GM18951 (cell line): ENCODE results near the gene PLD1.

Experiments
- POLR2A ChIP-seq: IDR thresholded peaks from 4 replicates; pipeline ENCODE4 v1.6.1; 2011; ENCODE audit warnings: mild to moderate bottlenecking; ENCODE audit not compliant: insufficient read length, insufficient read depth; ENCODE audit errors: extremely low read depth
- in situ Hi-C: fragments of 300-500 bp; cut with MboI; formaldehyde crosslinking; loops from one replicate; pipeline ENCODE4 v1.12.0; 2022; ENCODE audit warnings: low sequenced_read_pairs, mixed read lengths, inconsistent platforms; ENCODE audit not compliant: unreplicated experiment

PLD1 gene

DNA sequence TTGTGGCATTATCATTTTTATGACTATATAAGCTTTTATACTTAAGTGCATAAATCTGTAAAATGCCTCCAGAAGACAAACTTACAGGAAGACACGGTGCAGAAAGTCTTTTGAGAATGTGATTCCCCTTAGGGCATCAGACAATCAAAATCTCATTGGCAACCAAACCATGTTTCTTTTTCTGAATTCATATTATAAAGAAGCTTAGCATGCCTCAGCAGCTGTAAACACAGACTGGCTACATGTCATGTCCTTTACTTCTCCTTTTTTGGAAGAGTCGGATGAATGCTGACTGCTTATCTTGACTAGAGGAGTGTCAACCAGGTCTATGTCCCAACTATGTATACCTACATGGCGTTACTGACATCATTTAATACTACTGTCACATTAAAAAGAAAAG is 150.1 kb downstream of the PLD1 start:
- in situ Hi-C loops: no loop called here
- no peak for TF ChIP-seq POLR2A

DNA sequence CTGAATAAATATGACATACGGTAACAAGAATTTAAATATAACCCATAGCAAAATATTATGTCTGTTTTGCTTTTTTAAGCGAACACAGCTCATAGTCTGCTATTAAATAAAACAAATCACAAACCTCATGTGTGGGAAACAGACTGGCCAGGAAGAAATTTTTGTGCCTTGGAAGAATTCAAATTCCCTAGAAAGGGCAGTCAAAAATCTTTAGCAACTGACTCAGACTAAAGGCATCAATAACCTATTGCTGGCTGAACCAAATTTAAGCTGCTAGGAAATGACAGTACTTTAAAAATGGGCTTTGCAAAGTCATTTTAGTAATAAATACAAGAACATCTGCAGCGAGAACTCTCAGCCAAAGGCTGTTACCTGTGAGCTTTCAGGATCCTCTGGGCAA is 151.4 kb downstream of the PLD1 start:
- in situ Hi-C loops: no loop called here
- no peak for TF ChIP-seq POLR2A

DNA sequence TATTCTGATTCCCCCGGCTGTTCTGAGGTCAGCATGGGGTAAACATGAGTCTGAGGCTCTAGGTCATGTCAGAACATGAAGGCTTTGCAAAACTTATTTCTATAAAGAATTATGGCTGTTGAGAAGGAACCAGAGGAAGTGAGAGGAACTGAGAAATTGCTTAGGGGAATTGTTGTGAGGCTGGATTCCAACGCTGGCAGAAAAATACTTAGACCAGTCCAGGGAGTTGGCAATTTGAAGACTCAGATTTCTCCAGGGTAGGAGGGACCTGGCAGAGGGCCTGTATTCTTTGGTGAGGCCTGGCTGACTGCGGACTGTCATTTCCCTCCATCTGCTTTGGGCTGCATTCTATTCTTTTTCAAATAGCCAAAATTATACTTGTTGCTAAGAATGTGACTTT is 155.5 kb downstream of the PLD1 start:
- TF ChIP-seq POLR2A: no peak
- in situ Hi-C loops: no loop called here

DNA sequence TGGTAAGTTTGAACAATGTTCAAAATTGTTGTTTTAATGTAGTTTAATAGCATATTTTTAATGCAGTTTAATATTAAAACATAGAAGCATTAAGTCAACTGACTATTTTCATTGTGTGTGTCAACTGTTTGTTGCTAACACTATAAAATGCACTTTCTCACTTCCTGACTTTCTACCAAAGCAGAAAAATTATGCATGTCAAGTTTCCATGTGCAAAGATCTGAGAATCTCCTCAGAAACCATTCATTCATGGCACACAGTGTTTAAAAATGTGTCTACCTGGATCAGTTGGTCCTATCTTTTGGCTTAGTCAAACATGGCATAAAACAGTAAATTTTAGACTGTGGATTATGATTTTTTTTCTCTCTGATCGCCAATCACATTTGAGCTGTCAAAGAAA is 156.0 kb downstream of the PLD1 start:
- TF ChIP-seq POLR2A: no peak
- in situ Hi-C loops: no loop called here

DNA sequence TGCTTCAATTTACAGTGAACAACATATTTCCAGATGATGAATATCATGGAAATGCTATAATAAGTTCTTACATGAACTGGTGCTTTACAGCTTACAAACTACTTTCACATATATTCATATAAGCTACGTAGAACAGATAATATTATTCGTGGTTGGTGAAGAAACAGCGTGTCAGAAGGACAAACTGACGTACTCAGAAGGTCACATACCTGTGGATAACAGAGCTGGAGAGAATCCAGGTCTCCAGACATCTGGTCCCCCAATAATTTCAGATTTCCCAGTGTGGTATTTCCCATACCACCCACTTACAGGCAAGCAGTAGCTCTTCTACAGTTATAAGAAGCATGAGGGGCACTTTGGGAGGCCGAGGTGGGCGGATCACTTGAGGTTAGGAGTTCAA is 156.6 kb downstream of the PLD1 start:
- in situ Hi-C loops: no loop called here
- TF ChIP-seq POLR2A: no peak

DNA sequence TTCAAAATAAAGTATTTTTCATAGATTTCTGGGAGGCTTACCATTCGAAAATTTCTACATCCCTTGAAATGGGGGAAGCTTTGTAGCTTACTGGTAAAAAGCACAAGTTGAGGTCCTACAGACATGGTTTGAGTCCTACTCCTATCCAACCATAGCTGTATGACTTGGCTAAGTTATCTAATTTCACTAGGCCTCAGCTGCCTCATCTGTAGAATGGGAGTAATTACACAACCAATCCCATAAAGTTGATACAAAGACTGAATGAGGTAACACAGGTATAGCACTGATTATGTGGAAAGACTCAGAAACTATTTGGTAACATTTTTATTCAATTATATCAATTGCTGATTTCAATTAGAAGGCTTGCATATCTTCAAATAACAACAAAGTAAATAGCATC is 157.4 kb downstream of the PLD1 start:
- no peak for TF ChIP-seq POLR2A
- in situ Hi-C loops: no loop called here

DNA sequence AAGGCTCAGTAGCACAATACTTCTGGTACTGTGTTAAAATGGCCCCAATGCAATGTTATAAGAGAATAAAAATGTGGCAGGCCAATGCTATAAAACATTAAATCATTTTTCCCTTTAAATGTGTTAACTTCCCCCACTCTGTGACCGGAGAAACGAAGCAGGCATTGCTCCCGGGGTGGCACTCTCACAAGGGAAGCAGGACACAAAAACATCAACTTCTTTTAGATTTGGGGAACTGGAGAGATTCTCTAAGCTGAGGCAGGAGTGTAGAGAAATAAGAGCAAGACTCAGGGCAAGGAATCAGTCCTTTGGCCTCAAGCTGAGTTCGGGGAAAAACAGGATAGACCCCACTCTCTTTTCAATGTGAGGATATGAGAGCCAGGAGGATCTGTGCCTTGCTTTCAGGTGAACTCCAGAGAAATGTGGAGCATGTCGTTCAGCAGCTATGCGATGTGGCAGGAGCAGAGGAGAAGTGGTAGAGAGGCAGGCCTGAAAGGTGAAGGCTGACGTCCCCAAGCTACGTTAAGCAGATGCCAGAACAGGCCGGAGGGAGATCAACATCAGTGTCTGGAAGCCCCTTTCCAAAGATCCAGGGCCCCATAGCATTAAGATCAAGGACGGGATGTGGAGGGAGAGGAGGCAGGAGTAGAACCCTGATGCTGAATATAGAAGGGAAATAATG is 160.2 kb downstream of the PLD1 start:
- in situ Hi-C loops: loop anchor here (10.0 kb wide), 1 partner anchor 125 kb away; no protein-coding TSS in a partner anchor
- no peak for TF ChIP-seq POLR2A

DNA sequence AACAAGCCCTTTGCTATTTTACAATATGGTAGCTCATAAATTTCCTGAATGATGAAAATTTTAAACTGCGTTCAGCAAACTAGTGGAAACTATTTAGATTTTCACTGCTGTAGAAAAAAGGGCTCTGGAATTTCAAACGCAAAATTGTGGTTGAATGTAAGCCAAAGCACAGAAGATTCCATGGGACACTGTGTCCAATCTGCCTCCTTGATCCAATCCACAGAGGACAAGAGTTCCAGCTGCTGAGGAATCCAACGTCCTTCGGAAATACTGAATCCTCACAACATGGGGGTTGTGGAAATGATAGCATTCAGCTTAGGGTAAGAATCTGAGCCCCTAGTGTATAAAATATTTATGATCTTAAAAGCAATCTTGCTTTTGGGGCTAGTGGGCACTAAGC is 161.0 kb downstream of the PLD1 start:
- in situ Hi-C loops: loop anchor here (10.0 kb wide), 1 partner anchor 126 kb away; no protein-coding TSS in a partner anchor
- no peak for TF ChIP-seq POLR2A

DNA sequence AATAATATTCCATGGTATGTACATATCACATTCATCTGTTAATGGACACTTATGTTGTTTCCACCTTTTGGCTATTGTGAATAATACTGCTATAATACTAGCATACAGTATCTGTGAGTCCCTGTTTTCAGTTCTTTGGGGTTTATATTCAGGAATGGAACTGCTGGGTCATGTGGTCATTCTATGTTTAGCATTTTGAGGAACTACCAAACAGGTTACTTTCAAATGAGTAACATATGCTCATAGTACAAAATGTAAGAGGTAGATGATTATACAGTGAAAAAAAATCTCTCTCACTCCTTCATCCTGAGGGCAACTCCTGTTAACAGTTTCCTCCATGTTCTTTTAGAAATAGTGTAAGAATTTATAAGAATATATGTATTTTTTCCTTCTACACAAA is 162.2 kb downstream of the PLD1 start:
- in situ Hi-C loops: loop anchor here (10.0 kb wide), 1 partner anchor 127 kb away; no protein-coding TSS in a partner anchor

DNA sequence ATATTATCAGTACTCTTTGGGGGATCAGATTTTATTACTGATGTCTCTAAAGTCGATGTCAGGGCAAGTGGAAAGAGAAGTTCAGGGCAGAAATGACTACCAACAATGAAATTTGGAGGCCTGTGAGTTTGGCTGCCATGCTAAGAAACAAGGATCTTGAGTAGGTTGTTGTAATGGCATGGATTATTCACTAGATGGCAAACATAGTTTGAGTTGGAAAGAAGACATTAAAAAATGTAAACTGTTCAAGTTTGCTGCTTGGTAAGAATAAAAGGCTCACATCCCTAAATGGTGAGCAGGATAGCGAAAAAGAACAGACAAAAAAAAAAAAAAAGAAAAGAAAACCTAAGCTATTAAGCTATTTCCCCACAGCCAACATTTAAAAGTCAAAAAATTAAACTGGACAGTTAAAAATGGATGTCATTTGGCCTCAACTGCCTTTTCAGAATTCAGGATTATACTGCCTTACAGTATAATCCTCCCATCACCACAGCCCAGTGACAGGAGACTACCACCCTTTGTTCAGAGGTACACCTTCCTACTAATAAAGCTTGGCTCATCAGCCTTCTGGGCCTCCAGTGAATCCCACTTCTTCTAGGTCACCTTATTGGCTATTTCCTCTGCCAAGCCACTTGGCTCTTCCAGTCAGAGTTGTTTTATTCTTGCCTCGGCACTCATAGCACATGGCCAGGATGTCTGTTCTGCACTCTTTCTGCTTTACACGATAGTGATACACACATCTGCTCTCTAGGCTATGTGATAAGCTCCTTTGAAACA is 163.7 kb downstream of the PLD1 start:
- no peak for TF ChIP-seq POLR2A
- in situ Hi-C loops: loop anchor here (10.0 kb wide), 1 partner anchor 128 kb away; no protein-coding TSS in a partner anchor

More for the DNA sequence above, 162.2 kb downstream of the PLD1 start:
- TF ChIP-seq POLR2A: no peak

DNA sequence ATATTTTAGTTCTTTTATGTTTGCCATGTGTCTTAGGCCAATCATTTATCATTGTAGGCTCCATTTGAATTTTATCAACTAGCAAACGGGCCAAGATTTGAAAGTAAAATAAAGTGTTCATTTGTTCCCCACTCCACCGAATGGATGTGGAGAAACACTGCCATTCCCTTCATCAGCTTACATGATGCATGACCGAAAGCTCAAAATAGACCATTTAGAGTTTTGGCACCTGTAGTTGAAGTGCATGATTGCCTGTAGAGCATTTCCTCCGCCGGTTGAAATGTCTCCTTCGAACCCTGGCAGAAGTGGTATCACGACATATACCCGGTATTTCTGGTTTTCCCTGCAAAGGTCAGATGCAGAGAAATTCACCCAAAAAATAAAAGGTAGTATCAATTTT is 165.6 kb downstream of the PLD1 start:
- no peak for TF ChIP-seq POLR2A
- in situ Hi-C loops: loop anchor here (10.0 kb wide), 1 partner anchor 130 kb away; no protein-coding TSS in a partner anchor

DNA sequence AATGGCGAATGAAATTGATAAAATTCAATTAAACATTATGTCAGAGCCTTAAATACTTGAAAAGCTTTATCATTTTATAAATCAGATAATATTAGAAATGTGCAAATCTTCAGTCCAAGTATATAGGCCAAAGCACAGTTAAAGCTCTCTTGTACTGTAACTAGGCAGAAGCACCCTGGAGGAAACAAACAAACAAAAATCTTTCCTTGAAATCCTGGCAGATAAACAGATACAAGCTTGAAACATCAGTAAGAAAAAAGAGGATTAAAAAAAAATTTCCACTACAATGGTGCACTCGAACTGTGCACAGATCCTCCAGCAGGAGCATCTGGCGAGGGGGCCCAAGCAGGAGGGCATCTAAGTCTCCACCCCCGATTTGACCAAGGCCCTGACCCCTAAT is 166.6 kb downstream of the PLD1 start:
- in situ Hi-C loops: loop anchor here (10.0 kb wide), 1 partner anchor 131 kb away; no protein-coding TSS in a partner anchor
- TF ChIP-seq POLR2A: no peak

DNA sequence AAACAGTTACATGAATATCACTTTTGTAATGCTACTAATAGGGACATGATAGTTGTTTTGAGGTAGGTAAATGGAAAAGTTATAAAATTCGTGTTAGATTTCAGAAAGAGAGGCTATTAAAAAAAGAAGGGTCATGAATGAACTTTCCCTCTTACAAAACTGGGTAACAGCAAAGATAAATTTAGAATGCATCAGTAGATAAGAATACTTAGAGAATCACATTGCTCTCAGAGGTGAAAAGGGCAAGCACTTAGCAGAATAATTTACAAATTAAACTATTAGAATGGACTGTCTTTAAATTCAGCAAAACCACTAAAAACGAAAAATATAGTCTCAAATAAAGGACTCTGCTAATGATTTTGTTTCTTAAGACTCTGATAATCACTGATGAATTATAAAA is 167.2 kb downstream of the PLD1 start:
- in situ Hi-C loops: loop anchor here (10.0 kb wide), 1 partner anchor 132 kb away; no protein-coding TSS in a partner anchor
- TF ChIP-seq POLR2A: no peak
